DND-41 (cell line): ENCODE results near the gene CMTM2.

ENCODE experiments used
- ATAC-seq: fragments of 200-7000 bp; cut with Tn5 transposase; 3 replicates; pipeline ENCODE4 v1.9.1; 2021; ENCODE audit warnings: low read depth; ENCODE audit not compliant: insufficient read depth
- DNase-seq: peaks from one replicate; pipeline ENCODE4 v3.0.0-alpha.2; 2020
- H2AFZ ChIP-seq: 2 replicates; pipeline ENCODE4 v1.6.0; 2012; ENCODE audit warnings: low read depth, low read length
- H3K27ac ChIP-seq: 2 replicates; pipeline ENCODE4 v1.5.1; 2012; ENCODE audit warnings: low read length, inconsistent platforms
- H3K27me3 ChIP-seq: fragments of 200-600 bp; sonication (generic); 2 replicates; pipeline ENCODE4 v1.6.0; 2012; ENCODE audit warnings: low read length, mild to moderate bottlenecking, inconsistent platforms; ENCODE audit not compliant: insufficient read depth, poor library complexity
- H3K36me3 ChIP-seq: 2 replicates; pipeline ENCODE4 v1.5.1; 2012; ENCODE audit warnings: low read length, inconsistent platforms; ENCODE audit not compliant: insufficient read depth
- H3K4me1 ChIP-seq: 2 replicates; pipeline ENCODE4 v1.5.1; 2012; ENCODE audit warnings: mild to moderate bottlenecking, low read length; ENCODE audit not compliant: insufficient read depth
- H3K4me2 ChIP-seq: 2 replicates; pipeline ENCODE4 v1.6.0; 2012; ENCODE audit warnings: mild to moderate bottlenecking, moderate library complexity, low read length, inconsistent platforms; ENCODE audit not compliant: insufficient read depth
- H3K4me3 ChIP-seq, 2 experiments: fragments of 200-600 bp in 1 of 2; shearing (Covaris generic) in 1 of 2; 2 replicates each; pipeline ENCODE4 v1.5.1; 2012 to 2016; ENCODE audit warnings: inconsistent platforms in 2 of 2, low read length in 2 of 2, mild to moderate bottlenecking in 2 of 2, low read depth in 1 of 2, moderate library complexity in 1 of 2
- H3K79me2 ChIP-seq: 2 replicates; pipeline ENCODE4 v1.6.0; 2012; ENCODE audit warnings: low read length, inconsistent platforms; ENCODE audit not compliant: insufficient read depth
- H3K9ac ChIP-seq: 2 replicates; pipeline ENCODE4 v1.6.0; 2012; ENCODE audit warnings: low read depth, mild to moderate bottlenecking, inconsistent platforms, low read length, moderate library complexity
- H3K9me3 ChIP-seq: 2 replicates; pipeline ENCODE4 v1.5.1; 2012; ENCODE audit warnings: low read length, moderate library complexity, mild to moderate bottlenecking, inconsistent platforms; ENCODE audit not compliant: insufficient read depth, severe bottlenecking
- H4K20me1 ChIP-seq: 2 replicates; pipeline ENCODE4 v1.6.0; 2012; ENCODE audit warnings: low read length; ENCODE audit not compliant: insufficient read depth
- CTCF ChIP-seq: IDR thresholded peaks from 2 replicates; pipeline ENCODE4 v1.5.1; 2012; ENCODE audit warnings: borderline replicate concordance, low read length, moderate library complexity, mild to moderate bottlenecking; ENCODE audit not compliant: poor library complexity, severe bottlenecking; ENCODE audit errors: extremely low read depth
- EZH2 ChIP-seq: IDR thresholded peaks from 3 replicates; pipeline ENCODE4 v1.6.1; 2012; ENCODE audit warnings: borderline replicate concordance, low read depth, mild to moderate bottlenecking, moderate library complexity, low read length, inconsistent platforms; ENCODE audit not compliant: severe bottlenecking

Gene CMTM2

GRCh38 chr16:66617010-66617434 is 37.8 kb downstream of the CMTM2 start:
- Histone ChIP-seq H3K27ac (no peak overlapping the region), H3K4me3 (no peak overlapping the region), H3K36me3 (peaks cover 24% of the 10 kb centered on the region), H4K20me1 (peaks cover 7% of the 10 kb centered on the region; the same call in 1 of the 2 replicates), H3K79me2 (no peaks in the 10 kb centered on the region), H3K4me1 (peaks cover 10% of the 10 kb centered on the region; the same call in 1 of the 2 replicates), H3K9ac (no peak overlapping the region), H3K4me2 (no peak overlapping the region), H3K9me3 (no peaks in the 10 kb centered on the region), H2AFZ (no peak overlapping the region), H3K27me3 (no peaks in the 10 kb centered on the region)
- TF ChIP-seq EZH2 (no peak), CTCF (no peak)
- DNase-seq (no peak), ATAC-seq (no peak)

- no peak overlapping the region for H3K4me3 ChIP-seq
- H3K27ac ChIP-seq = no peak overlapping the region
- no peak for ATAC-seq
- H2AFZ ChIP-seq = no peak overlapping the region
- no peak overlapping the region for H3K4me2 ChIP-seq
- H3K79me2 ChIP-seq = no peaks in the 10 kb centered on the region
- no peak for TF ChIP-seq EZH2
- TF ChIP-seq CTCF = no peak
- peaks cover 17% of the 10 kb centered on the region for H3K36me3 ChIP-seq
- peaks cover 3% of the 10 kb centered on the region; the same call in 1 of the 2 replicates for H4K20me1 ChIP-seq
- H3K9me3 ChIP-seq = no peaks in the 10 kb centered on the region
- no peak overlapping the region for H3K9ac ChIP-seq
- peaks cover 10% of the 10 kb centered on the region; the same call in 1 of the 2 replicates for H3K4me1 ChIP-seq
- no peak for DNase-seq
- H3K27me3 ChIP-seq = no peaks in the 10 kb centered on the region
Measured at GRCh38 chr16:66617728-66618127, 38.5 kb downstream of the CMTM2 start.

- Histone ChIP-seq H3K9ac (no peak overlapping the region), H3K4me3 (no peak overlapping the region), H3K27ac (no peak overlapping the region), H4K20me1 (no peaks in the 10 kb centered on the region), H3K4me2 (no peak overlapping the region), H3K4me1 (peaks cover 10% of the 10 kb centered on the region; the same call in 1 of the 2 replicates), H3K36me3 (peaks cover 6% of the 10 kb centered on the region), H3K9me3 (no peaks in the 10 kb centered on the region), H3K27me3 (no peaks in the 10 kb centered on the region), H3K79me2 (no peaks in the 10 kb centered on the region), H2AFZ (no peak overlapping the region)
- TF ChIP-seq EZH2 (no peak), CTCF (no peak)
- no peak for ATAC-seq
- no peak for DNase-seq
Measured at GRCh38 chr16:66618588-66619375, 39.5 kb downstream of the CMTM2 start.
